HG03066 (cell line): ENCODE measurements around the gene LCE7A.

ENCODE experiments used
- ATAC-seq: cut with Tn5 transposase; IDR thresholded peaks from one replicate; pipeline ENCODE4 v1.9.1; 2021; ENCODE audit warnings: low read depth; ENCODE audit not compliant: unreplicated experiment

LCE7A gene

GRCh38 chr1:152879559-152880198, 19.9 kb downstream of the LCE7A start:
- no peak for ATAC-seq

GRCh38 chr1:152880316-152880715, 20.5 kb downstream of the LCE7A start:
- no peak for ATAC-seq

DNA sequence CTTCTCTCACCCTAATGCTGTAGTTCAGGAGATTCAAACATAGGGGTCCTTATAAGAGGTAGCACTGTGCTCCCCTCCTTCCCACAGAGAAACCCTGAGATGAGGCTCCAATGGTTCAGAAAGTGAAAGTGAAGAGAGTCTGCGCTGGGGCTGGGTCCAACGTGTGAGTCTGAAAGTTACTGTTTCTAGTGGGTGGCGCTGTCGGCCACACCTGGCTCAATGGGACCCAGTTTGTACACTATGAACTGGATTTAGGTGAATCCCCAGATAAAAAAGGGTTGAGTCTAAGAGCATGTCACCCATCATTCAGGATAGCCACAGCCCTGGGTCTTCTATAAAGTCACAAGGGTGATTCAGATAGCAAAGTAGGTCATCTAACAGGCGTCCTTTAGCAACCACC, 21.1 kb downstream of the LCE7A start:
- ATAC-seq: peak; percentile 69

GRCh38 chr1:152884085-152884484, 24.3 kb downstream of the LCE7A start:
- no peak for ATAC-seq

- no peak for ATAC-seq
Observed at GRCh38 chr1:152884506-152884905, 24.7 kb downstream of the LCE7A start.

- ATAC-seq: no peak
Observed at GRCh38 chr1:152884966-152885624, 25.3 kb downstream of the LCE7A start.

- no peak for ATAC-seq
Observed at GRCh38 chr1:152886085-152886484, 26.3 kb downstream of the LCE7A start.

GRCh38 chr1:152886758-152887409, 27.1 kb downstream of the LCE7A start:
- no peak for ATAC-seq

DNA sequence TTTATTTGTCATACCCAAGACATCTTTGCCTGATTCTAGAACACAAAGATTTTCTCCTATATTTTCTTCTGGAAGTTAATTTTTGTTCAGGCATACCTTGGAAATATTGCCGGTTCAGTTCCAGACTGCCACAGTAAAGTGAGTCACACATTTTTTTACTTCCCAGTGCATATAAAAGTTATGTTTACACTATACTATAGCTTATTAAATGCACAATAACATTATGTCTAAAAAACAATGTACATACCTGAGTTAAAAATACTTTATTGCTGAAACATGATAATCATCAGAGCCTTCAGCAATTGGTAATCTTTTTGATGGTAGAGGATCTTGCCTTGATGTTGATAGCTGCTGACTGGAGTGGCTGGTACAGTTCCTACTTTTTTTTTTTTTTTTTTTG, 28.3 kb downstream of the LCE7A start:
- ATAC-seq: no peak

GRCh38 chr1:152899027-152899426, 39.2 kb downstream of the LCE7A start:
- ATAC-seq: no peak

DNA sequence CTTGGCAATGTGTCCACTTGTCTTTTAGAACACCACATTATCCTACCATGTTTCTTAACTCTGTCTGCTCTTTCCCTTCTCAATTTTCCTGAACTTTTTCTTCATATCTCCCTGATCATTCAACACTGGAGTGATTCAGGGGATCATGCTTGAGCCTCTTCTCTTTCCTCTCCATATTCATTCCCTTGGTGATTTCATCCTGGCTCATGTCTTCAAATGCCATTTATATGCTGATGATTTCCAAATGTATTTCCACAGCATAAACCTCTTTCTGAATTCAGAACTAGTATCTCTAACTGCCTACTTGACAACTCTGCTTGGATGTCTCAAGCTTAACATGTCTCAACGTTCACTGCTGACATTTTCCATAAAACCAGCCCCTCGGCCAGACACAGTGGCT, 40.1 kb downstream of the LCE7A start:
- no peak for ATAC-seq

DNA sequence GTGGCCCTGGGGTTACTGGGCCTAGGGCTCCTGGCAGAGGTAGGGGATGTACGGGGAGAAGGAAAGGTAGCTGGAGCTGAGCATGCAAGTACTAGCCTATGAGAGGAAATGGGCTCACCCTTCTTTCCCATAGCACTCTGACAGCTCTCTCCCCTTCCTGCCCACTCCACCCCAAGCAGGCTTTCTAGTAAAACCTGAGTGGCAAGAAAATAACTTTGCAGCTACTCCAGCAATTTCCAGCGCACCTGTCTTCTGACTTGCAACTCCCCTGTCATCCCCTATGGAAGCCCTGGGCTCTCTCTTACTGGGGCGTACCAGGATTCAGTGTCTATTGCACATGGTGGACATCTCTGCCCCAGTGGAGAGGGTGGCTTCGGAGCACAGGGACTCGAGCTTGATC, 41.8 kb downstream of the LCE7A start:
- ATAC-seq: no peak

DNA sequence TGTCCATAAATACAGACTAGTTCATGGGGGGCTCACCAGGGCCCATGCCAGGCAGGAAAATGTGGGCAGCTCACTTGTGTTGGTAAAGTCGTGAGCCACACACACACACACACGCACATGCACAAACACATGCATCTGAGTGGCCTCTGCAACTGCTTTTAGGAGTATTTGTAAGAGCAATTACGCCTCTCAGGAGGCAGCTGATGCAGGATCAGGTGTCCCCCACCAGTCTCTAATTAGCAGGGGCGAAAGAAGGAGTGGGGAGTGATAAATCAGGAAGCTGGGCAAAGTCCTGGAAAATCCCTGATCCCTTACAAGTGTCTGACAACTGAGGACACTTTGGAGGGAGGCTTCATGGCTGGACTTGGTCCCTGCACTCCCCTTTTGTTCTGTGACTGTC, 42.8 kb downstream of the LCE7A start:
- ATAC-seq: no peak

DNA sequence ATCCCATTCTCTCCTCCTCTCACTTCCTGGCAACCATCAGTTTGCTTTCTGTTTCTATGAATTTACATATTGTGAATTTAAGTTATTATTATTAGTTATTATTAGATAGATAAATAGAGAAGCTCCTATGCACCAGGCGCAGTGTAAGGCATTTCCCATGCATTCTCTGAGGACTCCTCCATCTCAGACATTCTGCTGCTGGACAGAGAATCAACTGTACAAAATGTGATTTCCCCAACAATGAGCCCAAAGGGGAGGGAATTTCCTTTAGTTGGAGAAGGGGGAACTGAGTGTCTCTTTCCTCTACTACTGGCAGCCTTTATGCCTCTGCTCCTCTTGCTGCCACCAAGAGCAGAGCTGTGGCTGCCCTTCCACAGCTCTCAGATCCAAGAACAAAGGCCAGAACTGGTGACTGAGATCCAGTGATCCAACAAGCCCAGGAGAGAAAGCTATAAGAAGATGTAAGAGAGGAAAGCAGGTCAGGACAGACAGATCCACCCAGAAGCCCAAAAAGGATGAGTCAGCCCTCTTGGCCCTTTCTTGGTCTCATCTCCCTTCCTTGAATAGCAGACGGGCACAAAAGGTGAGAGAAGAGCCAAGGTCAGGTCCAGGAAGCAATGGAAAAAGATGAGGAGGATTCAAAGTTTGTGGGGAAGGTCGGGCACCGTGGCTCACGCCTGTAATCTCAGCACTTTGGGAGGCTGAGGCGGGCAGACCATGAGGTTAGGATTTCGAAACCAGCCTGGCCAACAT, 45.1 kb downstream of the LCE7A start:
- ATAC-seq: no peak

- no peak for ATAC-seq
Observed at GRCh38 chr1:152906023-152906565, 46.3 kb downstream of the LCE7A start.

DNA sequence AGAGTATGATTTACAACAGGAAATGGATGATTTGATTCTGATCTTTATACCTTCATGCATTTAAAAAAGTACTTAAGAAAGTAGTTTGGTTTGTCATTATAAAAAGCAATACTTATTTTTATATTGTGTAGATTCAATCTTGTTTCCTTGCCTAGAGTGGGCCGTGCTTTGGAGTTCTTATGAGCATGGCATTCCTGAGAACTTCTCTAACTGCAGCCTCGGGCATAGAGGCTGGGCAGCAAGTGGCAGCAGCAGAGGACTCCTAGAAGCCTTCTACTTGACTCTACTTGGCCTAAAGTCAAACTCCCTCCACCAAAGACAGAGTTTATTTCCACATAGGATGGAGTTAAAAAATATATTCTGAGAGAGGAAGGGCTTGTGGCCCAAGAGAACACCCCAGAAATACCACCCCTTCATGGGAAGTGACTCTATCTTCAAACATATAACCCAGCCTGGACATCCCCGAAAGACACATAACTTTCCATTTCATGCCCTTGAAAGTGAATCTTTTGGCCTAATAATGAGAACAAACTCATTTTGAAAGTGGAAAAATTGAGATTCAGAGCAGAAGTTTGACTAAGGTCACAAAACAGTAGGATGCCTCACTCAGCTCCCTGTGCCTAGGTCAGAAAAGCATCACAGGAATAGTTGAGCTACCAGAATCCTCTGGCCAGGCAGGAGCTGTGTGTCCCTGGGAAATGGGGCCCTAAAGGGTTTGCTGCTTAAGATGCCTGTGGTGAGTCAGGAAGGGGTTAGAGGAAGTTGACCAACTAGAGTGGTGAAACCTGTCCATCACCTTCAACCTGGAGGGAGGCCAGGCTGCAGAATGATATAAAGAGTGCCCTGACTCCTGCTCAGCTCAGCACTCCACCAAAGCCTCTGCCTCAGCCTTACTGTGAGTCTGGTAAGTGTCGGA, 48.1 kb downstream of the LCE7A start, which contains the start of gene IVL:
IVL (plus strand) TSS at position 861 of the 916 bp plus-strand sequence. CDS start 1,252 bp downstream, outside the sequence.
- ATAC-seq: no peak

GRCh38 chr1:152909206-152909605, 49.4 kb downstream of the LCE7A start:
- ATAC-seq: no peak
